Ureter (tissue), 1 donor: ENCODE data around the gene SLC7A5. TPM values are rescaled to one million over a fixed set of nuclear protein-coding genes. Genes with fewer than 3 reads are reported as not detected.
"Not testable (repeated sequence)": the region's sequence is repeated elsewhere in the genome, so short reads cannot be mapped to it uniquely, and the experiment has no call there.

ENCODE experiments used
- DNase-seq: peaks from one replicate; pipeline ENCODE4 v3.0.0-alpha.2; 2020; ENCODE audit warnings: low spot score
- total RNA-seq: library from RNA; stranded (reverse); gene quantifications from one replicate; pipeline ENCODE4 v1.2.4, GENCODE V29; 2023
- donor health status: DM: yes; HTN: yes; CAD: no.

The SLC7A5 gene
- 91.8 TPM for total RNA-seq

DNA sequence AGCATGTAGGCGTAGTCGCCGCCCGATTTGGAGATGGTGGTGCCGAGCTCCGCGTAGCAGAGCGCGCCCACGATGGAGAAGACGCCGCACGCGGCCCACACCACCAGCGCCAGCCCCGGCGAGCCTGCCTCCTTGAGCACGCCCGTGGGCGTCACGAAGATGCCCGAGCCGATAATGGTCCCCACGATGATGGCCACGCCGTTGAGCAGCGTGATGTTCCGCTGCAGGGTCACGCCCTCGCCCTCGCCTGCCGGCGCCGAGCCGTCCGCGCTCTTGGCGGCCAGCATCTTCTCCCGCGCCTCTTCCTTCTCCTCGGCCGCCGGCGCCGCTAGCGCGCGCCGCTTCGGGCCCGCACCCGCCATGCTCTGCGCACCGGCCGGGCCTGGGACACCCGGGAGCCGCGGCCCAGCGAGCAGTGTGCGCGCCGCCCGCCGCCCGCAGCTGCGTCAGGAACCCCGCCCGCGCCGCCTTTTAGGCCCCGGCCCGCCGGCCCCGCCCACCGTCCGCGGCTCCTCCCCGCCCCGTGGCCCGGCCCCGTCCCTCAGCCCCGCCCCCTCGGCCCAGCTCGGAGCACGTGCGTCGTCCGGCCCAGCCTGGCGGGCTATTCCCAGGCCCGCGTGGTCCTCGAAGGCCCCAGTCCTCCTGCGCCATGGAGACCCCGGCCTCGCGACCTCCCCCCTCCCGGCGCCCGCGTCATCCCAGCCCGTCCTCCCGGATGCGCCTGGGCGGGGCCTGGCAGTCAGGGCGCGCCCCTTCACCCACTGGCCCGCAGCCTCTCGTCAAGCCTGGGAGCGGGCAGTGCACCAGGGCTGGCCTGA lies at the start of gene SLC7A5:
Gene SLC7A5 (minus strand): TSS at position 447 of the 818 bp plus-strand sequence. CDS start 85 bp downstream, at position 362.
- peak; percentile 82 for DNase-seq

- no peak for DNase-seq
Observed at GRCh38 chr16:87918338-87918737, 49.0 kb upstream of the SLC7A5 start.

DNA sequence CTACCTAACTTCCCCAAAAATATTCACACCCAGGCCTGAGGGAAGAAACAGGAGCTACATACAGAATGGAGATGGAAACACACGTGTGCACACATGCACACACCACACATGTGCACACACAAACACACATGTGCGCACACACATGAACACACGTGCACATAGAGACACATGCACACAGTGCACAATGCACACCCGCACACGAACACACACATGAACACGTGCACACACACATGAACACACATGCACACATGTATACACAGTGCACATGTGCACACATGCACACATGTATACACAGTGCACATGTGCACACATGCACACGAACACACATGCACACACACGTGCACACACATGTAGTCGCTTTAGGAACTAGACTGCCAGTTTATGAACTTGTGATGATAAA lies 48.2 kb upstream of the SLC7A5 start:
- no peak for DNase-seq

DNA sequence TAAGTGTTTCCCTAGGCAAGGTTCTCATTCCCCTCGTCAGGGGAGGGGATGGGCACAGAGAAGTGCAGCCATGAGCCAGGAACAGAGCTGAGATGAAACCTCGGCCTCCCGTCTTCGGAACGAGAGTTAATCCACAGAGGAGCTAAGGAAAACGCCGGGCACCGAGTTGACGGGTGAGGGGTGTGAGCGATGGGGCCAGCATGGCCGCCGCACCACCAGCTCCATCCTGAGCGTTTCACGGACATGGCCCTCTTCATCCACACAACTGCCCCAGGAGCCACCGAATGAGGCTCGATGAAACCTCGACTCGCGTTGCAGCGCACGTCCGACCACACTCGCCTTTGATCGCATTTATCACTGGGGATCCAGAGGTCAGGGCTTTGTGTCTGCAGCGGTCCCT lies 45.5 kb upstream of the SLC7A5 start:
- no peak for DNase-seq

- DNase-seq = not testable (repeated sequence)
Observed at GRCh38 chr16:87914021-87914725, 44.9 kb upstream of the SLC7A5 start.

- DNase-seq = not testable (repeated sequence)
Observed at GRCh38 chr16:87912691-87913090, 43.4 kb upstream of the SLC7A5 start.

DNA sequence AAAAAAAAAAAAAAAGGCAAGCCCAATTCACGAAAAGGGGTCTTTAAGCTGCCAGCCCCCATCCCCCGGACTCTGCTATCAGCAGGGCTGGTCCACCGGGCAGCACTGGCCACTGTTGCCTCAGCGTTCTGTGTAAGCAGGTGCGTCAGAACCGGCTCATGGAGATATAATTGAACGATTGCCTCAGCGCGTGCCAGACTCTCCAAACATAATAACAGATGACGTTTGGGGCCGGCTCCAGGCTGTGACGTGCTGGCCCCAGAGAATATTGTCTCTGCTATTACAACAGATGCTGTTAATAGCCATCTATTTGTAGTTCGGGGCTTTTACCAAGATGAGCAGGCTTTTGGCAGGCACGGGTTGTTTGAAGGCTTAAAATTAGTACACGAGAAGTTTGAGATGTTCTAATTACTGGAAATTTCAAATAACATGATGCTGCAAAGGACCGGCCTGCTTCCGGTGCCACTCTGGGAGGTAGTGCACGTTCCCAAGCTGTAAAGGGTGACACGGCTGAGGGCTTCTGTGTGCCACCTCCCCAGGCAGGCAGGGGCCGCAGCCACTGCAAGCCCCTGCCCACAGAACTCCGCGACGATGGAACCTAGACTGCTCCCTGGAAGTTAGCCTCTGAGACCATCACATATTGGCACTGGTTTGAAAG lies 41.9 kb upstream of the SLC7A5 start:
- DNase-seq = peak; percentile 82

GRCh38 chr16:87909203-87909935 lies 40.1 kb upstream of the SLC7A5 start:
- DNase-seq = peak; percentile 80

GRCh38 chr16:87908101-87908500 lies 38.8 kb upstream of the SLC7A5 start:
- not testable (repeated sequence) for DNase-seq

- DNase-seq = not testable (repeated sequence)
Observed at GRCh38 chr16:87905521-87905920, 36.2 kb upstream of the SLC7A5 start.

GRCh38 chr16:87904963-87905362 lies 35.7 kb upstream of the SLC7A5 start:
- not testable (repeated sequence) for DNase-seq

- not testable (repeated sequence) for DNase-seq
Observed at GRCh38 chr16:87900489-87900888, 31.2 kb upstream of the SLC7A5 start.

DNA sequence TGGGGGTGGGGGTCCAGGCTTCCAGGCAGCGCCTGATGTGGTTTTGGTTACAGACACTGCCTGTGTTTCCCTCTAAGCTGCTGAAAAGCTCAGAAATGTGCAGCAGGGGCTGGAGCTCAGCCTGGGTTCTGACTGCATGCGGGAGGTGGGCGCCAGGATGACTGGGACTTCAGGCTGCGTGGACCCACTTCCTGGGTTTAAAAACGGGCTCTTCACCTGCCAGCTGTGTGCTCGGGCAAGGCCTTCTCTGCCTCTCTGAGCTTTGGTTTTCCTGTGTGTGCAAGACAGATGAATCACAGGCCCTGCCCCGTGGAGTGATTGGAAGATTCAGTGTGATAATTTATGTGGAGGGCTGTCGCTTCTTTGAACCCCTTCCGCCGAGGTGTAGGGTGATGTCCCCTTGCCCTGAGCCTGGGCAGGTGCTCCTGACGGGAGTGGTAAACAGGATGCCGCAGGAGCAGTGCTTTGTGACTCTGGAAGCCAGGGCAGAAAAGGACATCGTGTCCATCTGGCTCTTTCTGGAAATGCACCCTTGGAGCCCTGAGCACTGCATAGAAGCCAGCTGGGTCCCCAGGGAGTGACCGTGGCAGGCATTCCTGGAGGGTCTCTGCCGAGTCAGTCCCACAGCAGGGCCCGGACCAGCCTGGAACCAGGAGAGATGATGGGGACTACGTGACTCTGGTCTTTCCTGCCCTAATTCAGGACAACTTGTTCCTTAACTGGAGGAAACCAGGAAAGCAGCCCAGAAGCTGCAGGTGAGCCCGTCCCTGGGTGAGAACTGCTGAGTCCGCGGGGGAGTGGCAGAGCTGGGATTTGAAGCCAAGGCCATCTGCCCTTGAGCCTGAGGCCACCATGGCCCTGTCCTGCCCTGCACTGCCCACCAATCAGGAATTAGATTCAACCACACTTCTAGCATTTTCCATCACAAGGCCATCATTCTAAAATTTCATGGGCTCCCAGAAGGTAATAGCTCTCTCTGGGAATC lies 28.5 kb upstream of the SLC7A5 start:
- no peak for DNase-seq

DNA sequence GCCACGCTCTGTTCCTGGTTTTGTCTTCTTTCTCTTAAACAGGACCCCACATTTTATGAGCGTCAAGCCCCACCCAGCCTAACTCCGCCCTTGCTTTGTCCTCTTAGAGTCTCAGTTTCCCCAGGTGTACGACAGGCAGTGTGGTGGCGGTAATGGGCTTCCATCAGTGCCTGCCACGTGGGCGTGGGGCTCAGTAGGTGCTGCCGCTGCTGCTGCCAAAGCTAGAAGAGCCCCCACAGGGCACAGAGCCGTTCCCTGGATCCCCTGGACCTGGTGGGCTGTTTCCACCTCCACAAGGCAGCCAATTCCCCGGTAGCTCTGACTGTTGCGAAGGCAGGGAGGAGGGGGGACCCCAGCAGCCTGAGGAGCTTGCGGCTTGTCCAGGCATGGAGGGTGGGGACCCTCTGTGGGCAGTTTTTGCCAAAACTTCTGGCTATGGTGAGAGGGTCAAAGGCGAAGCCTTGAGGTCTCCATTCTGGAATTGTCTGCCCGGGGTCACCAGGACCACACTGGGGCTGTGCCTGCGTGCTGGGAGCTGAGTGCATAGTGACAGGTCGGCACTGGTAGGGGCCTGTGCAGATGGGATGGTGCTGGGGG lies 27.7 kb upstream of the SLC7A5 start:
- DNase-seq = not testable (repeated sequence)

DNA sequence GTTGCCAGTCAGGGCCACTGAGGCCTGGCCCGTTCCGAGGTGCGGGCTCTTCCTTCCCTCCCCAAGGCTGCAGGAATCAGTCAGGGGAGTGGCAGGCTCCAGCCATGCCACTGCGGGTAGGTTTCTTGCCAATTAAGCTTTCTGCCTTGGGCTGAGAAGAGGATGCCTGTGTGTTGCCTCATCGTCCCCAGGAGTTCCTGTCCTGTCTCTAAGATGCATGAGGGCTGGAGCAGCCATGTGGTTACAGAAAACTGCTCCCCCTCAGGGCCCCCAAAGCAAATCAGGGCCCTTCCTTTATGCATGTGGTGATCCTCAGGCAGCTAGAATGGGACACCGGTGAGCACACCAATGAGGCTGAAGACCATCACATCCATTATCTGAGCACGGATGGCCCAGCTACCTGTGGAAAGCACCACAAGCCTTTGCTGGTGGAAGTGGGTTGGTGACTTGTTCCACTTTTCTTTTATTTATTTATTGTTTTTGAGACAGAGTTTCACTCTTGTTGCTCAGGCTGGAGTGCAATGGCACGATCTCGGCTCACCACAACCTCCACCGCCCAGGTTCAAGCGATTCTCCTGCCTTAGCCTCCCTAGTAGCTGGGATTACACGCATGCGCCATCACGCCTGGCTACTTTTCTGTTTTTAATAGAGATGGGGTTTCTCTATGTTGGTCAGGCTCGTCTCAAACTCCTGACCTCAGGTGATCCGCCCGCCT lies 27.0 kb upstream of the SLC7A5 start:
- not testable (repeated sequence) for DNase-seq

DNA sequence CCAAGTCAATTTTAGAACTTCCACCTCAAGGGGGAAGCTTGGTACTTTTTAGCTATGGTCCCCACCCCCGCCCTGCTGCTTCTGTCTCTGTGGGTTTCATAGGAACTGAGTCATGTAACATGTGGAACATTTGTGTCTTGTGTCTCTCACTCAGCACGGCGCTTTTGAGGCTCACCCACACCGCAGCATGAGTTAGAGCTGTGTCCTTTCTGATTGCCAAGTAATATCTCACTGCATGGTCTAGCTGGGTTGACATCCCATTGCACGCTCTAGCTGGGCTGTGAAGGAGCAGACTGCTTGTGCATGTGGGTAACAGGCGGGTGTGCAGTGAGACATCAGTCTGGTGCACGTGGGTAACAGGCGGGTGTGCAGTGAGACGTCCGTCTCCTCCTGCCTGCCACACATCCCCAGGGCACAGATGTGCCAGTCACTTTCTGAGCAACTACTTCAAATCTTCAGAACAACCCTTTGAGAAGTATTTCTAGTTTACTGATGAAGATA lies 26.4 kb upstream of the SLC7A5 start:
- DNase-seq = no peak

DNA sequence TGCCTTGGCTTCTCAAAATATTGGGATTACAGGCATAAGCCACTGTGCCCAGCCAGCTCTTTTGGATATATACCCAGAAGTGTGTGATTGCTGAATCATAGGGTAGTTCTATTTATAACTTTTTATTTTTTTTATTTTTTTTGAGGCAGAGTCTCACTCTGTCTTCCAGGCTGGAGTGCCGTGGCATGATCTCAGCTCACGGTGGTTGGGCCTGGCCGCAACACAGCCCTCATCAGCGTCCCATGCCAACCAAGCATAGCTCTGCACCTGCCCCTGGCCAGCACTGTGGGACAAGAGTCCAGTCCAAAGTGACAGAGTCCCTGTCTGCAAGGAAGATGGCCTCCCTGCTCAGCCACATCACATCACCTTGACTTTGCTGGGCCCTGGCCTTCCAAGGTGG lies 24.7 kb upstream of the SLC7A5 start:
- DNase-seq = not testable (repeated sequence)

GRCh38 chr16:87891764-87892163 lies 22.5 kb upstream of the SLC7A5 start:
- no peak for DNase-seq

GRCh38 chr16:87889762-87890161 lies 20.5 kb upstream of the SLC7A5 start:
- not testable (repeated sequence) for DNase-seq
